Sigmoid colon (tissue), 7 donors: Measurements from ENCODE around the gene SYTL2. TPM values are rescaled to one million over a fixed set of nuclear protein-coding genes. Genes with fewer than 3 reads are reported as not detected.
"Not testable (repeated sequence)": the region's sequence is repeated elsewhere in the genome, so short reads cannot be mapped to it uniquely, and the experiment has no call there.

Source experiments
- DNase-seq: peaks from one replicate; pipeline ENCODE4 v3.0.0-alpha.2; 2019
- H3K27ac ChIP-seq, 4 donors: fragments of 200-600 bp; sonication (generic); one replicate each; pipeline ENCODE4 v1.5.1; 2016 to 2019; ENCODE audit warnings: mild to moderate bottlenecking in 1 of 4
- H3K27me3 ChIP-seq, 3 donors: fragments of 200-600 bp; sonication (generic); one replicate each; pipeline ENCODE4 v1.5.1; 2019; ENCODE audit warnings: mild to moderate bottlenecking in 1 of 3
- H3K36me3 ChIP-seq, 4 donors: fragments of 200-600 bp; sonication (generic); one replicate each; pipeline ENCODE4 v1.5.1; 2016 to 2019
- H3K4me1 ChIP-seq, 4 donors: fragments of 200-600 bp; sonication (generic); one replicate each; pipeline ENCODE4 v1.5.1; 2017 to 2019
- H3K4me3 ChIP-seq, 4 donors: fragments of 200-600 bp; sonication (generic); one replicate each; pipeline ENCODE4 v1.5.1; 2017 to 2019; ENCODE audit warnings: mild to moderate bottlenecking in 2 of 4, moderate library complexity in 1 of 4
- H3K9me3 ChIP-seq, 4 donors: fragments of 200-600 bp in 3 of 4; sonication (generic) in 3 of 4; one replicate each; pipeline versions ENCODE4 v1.5.1 to v1.6.1; 2013 to 2019
- CTCF ChIP-seq, 4 experiments: fragments of 450-650 bp in 3 of 4; fragments of 200-600 bp in 1 of 4; IDR thresholded peaks; one replicate each; pipeline ENCODE4 v1.5.1; 2016 to 2019; ENCODE audit warnings: antibody characterized with exemption in 4 of 4, mild to moderate bottlenecking in 3 of 4, moderate library complexity in 2 of 4
- EP300 ChIP-seq, 4 donors: sonication (generic); formaldehyde crosslinking; IDR thresholded peaks; one replicate each; pipeline ENCODE4 v1.6.1; 2017; ENCODE audit warnings: antibody characterized with exemption in 4 of 4
- POLR2A ChIP-seq, 2 donors: fragments of 450-650 bp; IDR thresholded peaks; one replicate each; pipeline ENCODE4 v1.6.1; 2016; ENCODE audit warnings: antibody characterized with exemption in 2 of 2, mild to moderate bottlenecking in 2 of 2, moderate library complexity in 2 of 2
- POLR2AphosphoS5 ChIP-seq, 4 donors: sonication (generic); formaldehyde crosslinking; IDR thresholded peaks; one replicate each; pipeline ENCODE4 v1.6.1; 2017; ENCODE audit warnings: antibody characterized with exemption in 4 of 4
- WGBS, 2 donors: extraction: QIAGEN DNeasy Blood & Tissue Kit; methylation state at CpG; one replicate each; pipeline ENCODE4 v1.1.7; 2013; 5-methylcytosine and 5-hydroxymethylcytosine counted together
- intact Hi-C: fragments of 100-400 bp; cut with DNase I; formaldehyde crosslinking; loops from one replicate; pipeline ENCODE4 v1.15.1; 2023
- polyA plus RNA-seq, 3 donors: library from polyadenylated mRNA; stranded (reverse); fragments of 200-250 nt; gene quantifications; one replicate each; pipeline ENCODE4 v1.2.3, GENCODE V29; 2013
- total RNA-seq, 4 donors: library from RNA; depleted of rRNA; stranded (reverse); fragments of >200 nt; gene quantifications; one replicate each; pipeline ENCODE4 v1.1.0, GENCODE V29; 2016
- donor health status: healthy with polysubstance abuse.
- donor health status: Bipolar disorder and iron deficiency.
- donor health status: healthy.

The SYTL2 gene
- total and polyA plus RNA-seq, 7 donors: 9.0 to 104 (median 30.2) TPM

GRCh38 chr11:85848006-85848405 is 37.1 kb upstream of the SYTL2 start:
- no peak overlapping the region for H3K4me3 ChIP-seq
- no peaks in the 10 kb centered on the region for H3K27me3 ChIP-seq
- intact Hi-C loops: no loop called here
- no peak for TF ChIP-seq POLR2AphosphoS5 (IDR thresholded peaks at IDR 0.05)
- WGBS, 2 donors: 93 to 95% methylated on average over 3 of the region's 3 CpGs
- no peak overlapping the region for H3K27ac ChIP-seq
- H3K4me1 ChIP-seq: peaks cover 0 to 10% (median 0%) of the 10 kb centered on the region in 4 donors
- H3K36me3 ChIP-seq: no peaks in the 10 kb centered on the region
- DNase-seq: no peak
- no peaks in the 10 kb centered on the region for H3K9me3 ChIP-seq

- no peak for TF ChIP-seq POLR2AphosphoS5 (IDR thresholded peaks at IDR 0.05)
- no peak for TF ChIP-seq CTCF (IDR thresholded peaks at IDR 0.05)
- TF ChIP-seq POLR2A (IDR thresholded peaks at IDR 0.05): no peak
- TF ChIP-seq EP300 (IDR thresholded peaks at IDR 0.05): no peak
- H3K27me3 ChIP-seq: no peaks in the 10 kb centered on the region
- DNase-seq: no peak
- H3K9me3 ChIP-seq: no peaks in the 10 kb centered on the region
- no peak overlapping the region for H3K27ac ChIP-seq
- intact Hi-C loops: no loop called here
- H3K4me1 ChIP-seq: peaks cover 0 to 10% (median 0%) of the 10 kb centered on the region in 4 donors
- no peaks in the 10 kb centered on the region for H3K36me3 ChIP-seq
- H3K4me3 ChIP-seq: no peak overlapping the region
These were observed 36.5 kb upstream of the SYTL2 start for GRCh38 chr11:85847436-85847835.

GRCh38 chr11:85845124-85845631 is 34.2 kb upstream of the SYTL2 start:
- no peak overlapping the region for H3K27ac ChIP-seq
- no peaks in the 10 kb centered on the region for H3K9me3 ChIP-seq
- DNase-seq: no peak
- H3K4me1 ChIP-seq: peaks cover 0 to 10% (median 0%) of the 10 kb centered on the region in 4 donors
- no peaks in the 10 kb centered on the region for H3K36me3 ChIP-seq
- TF ChIP-seq CTCF (IDR thresholded peaks at IDR 0.05) (no peak), POLR2A (IDR thresholded peaks at IDR 0.05) (no peak), EP300 (IDR thresholded peaks at IDR 0.05) (no peak), POLR2AphosphoS5 (IDR thresholded peaks at IDR 0.05) (no peak)
- H3K27me3 ChIP-seq: no peaks in the 10 kb centered on the region
- intact Hi-C loops: no loop called here
- no peak overlapping the region for H3K4me3 ChIP-seq
- WGBS, 2 donors: 98 to 100% methylated on average over 1 of the region's 1 CpG

GRCh38 chr11:85844439-85845123 is 33.6 kb upstream of the SYTL2 start:
- no peak overlapping the region for H3K27ac ChIP-seq
- WGBS, 2 donors: 71 to 73% methylated on average over 2 of the region's 2 CpGs

GRCh38 chr11:85843929-85844328 is 33.0 kb upstream of the SYTL2 start:
- TF ChIP-seq EP300 (IDR thresholded peaks at IDR 0.05) (no peak), CTCF (IDR thresholded peaks at IDR 0.05) (no peak), POLR2A (IDR thresholded peaks at IDR 0.05) (no peak), POLR2AphosphoS5 (IDR thresholded peaks at IDR 0.05) (no peak)
- H3K4me3 ChIP-seq: no peak overlapping the region
- DNase-seq: no peak
- H3K9me3 ChIP-seq: no peaks in the 10 kb centered on the region
- no peak overlapping the region for H3K27ac ChIP-seq
- H3K27me3 ChIP-seq: no peaks in the 10 kb centered on the region
- H3K36me3 ChIP-seq: no peaks in the 10 kb centered on the region
- intact Hi-C loops: no loop called here
- 95 to 97% methylated on average over 3 of the region's 3 CpGs for WGBS, 2 donors
- H3K4me1 ChIP-seq: peaks cover 0 to 10% (median 0%) of the 10 kb centered on the region in 4 donors

More at GRCh38 chr11:85844439-85845123, 33.6 kb upstream of the SYTL2 start:
- DNase-seq: no peak
- intact Hi-C loops: no loop called here
- Histone ChIP-seq H3K36me3 (no peaks in the 10 kb centered on the region), H3K4me1 (peaks cover 0 to 10% (median 0%) of the 10 kb centered on the region in 4 donors), H3K27me3 (no peaks in the 10 kb centered on the region), H3K9me3 (no peaks in the 10 kb centered on the region), H3K4me3 (no peak overlapping the region)
- no peak for TF ChIP-seq EP300 (IDR thresholded peaks at IDR 0.05)
- TF ChIP-seq POLR2AphosphoS5 (IDR thresholded peaks at IDR 0.05): no peak
- TF ChIP-seq CTCF (IDR thresholded peaks at IDR 0.05): no peak
- TF ChIP-seq POLR2A (IDR thresholded peaks at IDR 0.05): no peak

- intact Hi-C loops, H3K9me3 ChIP-seq: not testable (repeated sequence)
These were observed 30.0 kb upstream of the SYTL2 start for GRCh38 chr11:85840932-85841331.

More at GRCh38 chr11:85840932-85841331, 30.0 kb upstream of the SYTL2 start:
- H3K27ac ChIP-seq, H3K27me3 ChIP-seq, H3K4me3 ChIP-seq, H3K36me3 ChIP-seq, DNase-seq: not testable (repeated sequence)
- H3K4me1 ChIP-seq: peaks cover 0 to 10% (median 0%) of the 10 kb centered on the region in 4 donors
